ENCODE data around the gene PSKH1.
"Not testable (repeated sequence)": the region's sequence is repeated elsewhere in the genome, so short reads cannot be mapped to it uniquely, and the experiment has no call there.

The PSKH1 gene

GRCh38 chr16:67924140-67924906 lies 31.3 kb downstream of the PSKH1 start:
- no peak for DNase-seq (ENCODE audit: low read depth)

GRCh38 chr16:67926181-67926750 lies 33.2 kb downstream of the PSKH1 start:
- DNase-seq (ENCODE audit: low read depth) = peak; percentile 53

- DNase-seq (ENCODE audit: low read depth) = no peak
These were observed 34.3 kb downstream of the PSKH1 start for GRCh38 chr16:67927131-67927941.

- DNase-seq (ENCODE audit: low read depth) = no peak
These were observed 35.1 kb downstream of the PSKH1 start for GRCh38 chr16:67928147-67928546.

- peak; percentile 39 for DNase-seq (ENCODE audit: low read depth)
These were observed 35.7 kb downstream of the PSKH1 start for GRCh38 chr16:67928561-67929364.

- DNase-seq (ENCODE audit: low read depth) = no peak
These were observed 37.1 kb downstream of the PSKH1 start for GRCh38 chr16:67930191-67930590.

- no peak for DNase-seq (ENCODE audit: low read depth)
These were observed 37.7 kb downstream of the PSKH1 start for GRCh38 chr16:67930678-67931211.

GRCh38 chr16:67931712-67932461 lies 38.8 kb downstream of the PSKH1 start, which contains the start of gene CTRL:
CTRL (minus strand) TSS chr16:67931862; CDS start chr16:67931852, 10 bp downstream.
- DNase-seq (ENCODE audit: low read depth) = no peak

- DNase-seq (ENCODE audit: low read depth) = no peak
These were observed 39.4 kb downstream of the PSKH1 start for GRCh38 chr16:67932462-67932840.

- no peak for DNase-seq (ENCODE audit: low read depth)
These were observed 40.8 kb downstream of the PSKH1 start for GRCh38 chr16:67933805-67934204.

- no peak for DNase-seq (ENCODE audit: low read depth)
These were observed 41.4 kb downstream of the PSKH1 start for GRCh38 chr16:67934306-67935100.

GRCh38 chr16:67935101-67935401 lies 42.0 kb downstream of the PSKH1 start:
- DNase-seq (ENCODE audit: low read depth) = no peak

- DNase-seq (ENCODE audit: low read depth) = peak; percentile 86
These were observed 42.5 kb downstream of the PSKH1 start for GRCh38 chr16:67935402-67936123.

GRCh38 chr16:67936124-67936879 lies 43.2 kb downstream of the PSKH1 start, which contains the start of gene PSMB10:
PSMB10 (minus strand) TSS chr16:67936850; CDS start chr16:67936749, 101 bp downstream.
- DNase-seq (ENCODE audit: low read depth) = peak; percentile 65

GRCh38 chr16:67936880-67937605 lies 44.0 kb downstream of the PSKH1 start:
- no peak for DNase-seq (ENCODE audit: low read depth)

- DNase-seq (ENCODE audit: low read depth) = not testable (repeated sequence)
These were observed 44.7 kb downstream of the PSKH1 start for GRCh38 chr16:67937713-67938112.

- no peak for DNase-seq (ENCODE audit: low read depth)
These were observed 46.7 kb downstream of the PSKH1 start for GRCh38 chr16:67939507-67940445.
